Cardiac ventricle fibroblast (primary cell): Measurements from ENCODE around the gene CDHR4. TPM values are rescaled to one million over a fixed set of nuclear protein-coding genes. Genes with fewer than 3 reads are reported as not detected.

Source experiments
- total RNA-seq: library from RNA; depleted of rRNA; stranded (reverse); fragments of >200 nt; gene quantifications from 2 replicates; pipeline ENCODE4 v1.2.3, GENCODE V29; 2015

The CDHR4 gene, protein sequence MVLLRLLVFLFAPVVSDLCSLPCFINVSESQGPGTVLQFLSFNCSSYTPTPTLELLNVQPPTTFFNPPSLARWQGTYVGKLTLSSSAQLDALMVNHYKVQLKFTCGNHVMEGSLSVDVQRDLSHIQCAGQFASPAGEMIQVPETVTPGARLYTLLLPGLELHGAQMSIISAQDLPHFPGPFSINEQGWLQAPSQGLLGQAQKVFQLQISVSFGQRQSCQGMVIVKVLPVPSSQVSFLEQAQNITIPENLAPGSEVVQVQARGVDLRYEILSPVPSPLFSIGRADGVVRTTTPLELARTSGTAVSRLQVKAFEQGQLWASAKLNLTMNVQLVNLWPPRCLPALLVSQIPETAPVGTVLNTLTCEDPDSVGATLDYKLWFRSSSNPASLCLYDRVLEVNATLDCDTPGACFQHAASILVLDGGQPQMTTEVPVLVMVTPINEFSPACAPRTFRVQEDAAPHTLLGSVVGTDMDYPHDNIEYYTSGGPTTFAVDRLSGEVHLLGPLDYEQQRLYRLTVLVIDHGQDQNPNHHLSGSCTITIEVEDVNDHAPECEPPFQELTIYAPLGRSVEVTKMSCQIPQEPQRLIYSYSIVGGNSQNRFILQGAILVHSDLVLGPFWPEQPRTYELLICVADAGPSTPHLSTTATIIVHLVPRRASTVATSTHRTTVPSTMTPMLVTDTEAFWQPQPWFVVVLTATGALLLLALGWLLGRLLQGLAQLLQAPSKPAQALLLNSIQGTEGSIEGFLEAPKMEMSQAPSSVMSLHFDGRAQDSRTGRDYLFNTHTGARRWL
- total RNA-seq = not detected in 2 replicates

DNA sequence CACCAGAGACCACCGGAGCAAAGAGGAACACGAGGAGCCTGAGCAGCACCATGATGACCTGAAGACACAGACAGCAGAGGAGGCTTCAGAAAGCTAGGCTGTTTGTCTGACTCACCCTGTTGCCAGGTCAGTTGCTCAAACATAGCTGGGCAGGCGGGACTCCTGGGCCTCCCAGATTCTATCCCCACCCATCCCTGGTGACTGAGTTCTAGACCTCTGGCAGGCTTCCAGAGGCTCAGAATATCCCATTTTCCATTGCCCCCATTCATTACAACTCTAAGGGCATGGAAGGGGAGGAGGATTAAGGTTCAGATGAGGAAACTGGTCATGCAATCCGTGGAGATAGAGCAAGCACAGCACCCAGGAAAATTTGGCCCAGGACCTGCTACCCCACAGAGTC lies at the start of gene CDHR4:
Gene CDHR4 (minus strand): TSS at position 113 of the 400 bp plus-strand sequence. CDS start 61 bp downstream, at position 52.

DNA sequence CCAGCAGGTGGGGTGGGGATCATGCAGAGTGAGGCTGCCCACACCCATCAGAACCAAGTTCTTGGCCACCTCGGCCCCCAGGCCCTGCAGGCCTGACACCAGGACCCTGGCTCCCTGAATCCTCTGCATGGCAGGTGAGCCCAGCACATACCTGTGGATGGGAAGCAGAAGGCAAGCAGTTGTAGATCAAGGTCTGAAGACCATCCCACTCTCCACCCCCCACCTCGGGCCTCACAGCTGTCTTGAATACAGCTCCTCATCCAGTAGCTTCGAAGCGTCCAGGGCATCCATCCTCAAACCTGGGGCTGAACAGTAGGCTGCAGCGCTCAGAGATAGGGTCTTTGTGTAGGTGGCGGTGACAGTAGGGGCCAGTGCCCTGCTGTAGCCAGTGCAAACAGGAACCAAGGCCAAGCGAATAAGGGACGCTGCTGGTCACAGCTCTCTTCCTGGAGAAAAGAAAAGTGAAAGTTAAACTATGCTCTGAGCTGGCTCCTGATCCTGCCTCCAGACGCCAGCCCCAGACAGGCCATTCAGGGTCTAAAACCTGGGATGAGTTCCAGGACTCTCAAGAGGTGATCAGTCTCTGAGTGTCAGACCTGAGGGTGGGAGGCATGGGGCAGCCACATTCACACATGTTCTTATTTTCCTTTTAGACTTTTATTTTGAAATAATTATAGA lies 14.0 kb upstream of the CDHR4 start, which contains the start of gene UBA7:
Gene UBA7 (minus strand): TSS at position 457 of the 678 bp plus-strand sequence. CDS start 166 bp downstream, at position 291.

DNA sequence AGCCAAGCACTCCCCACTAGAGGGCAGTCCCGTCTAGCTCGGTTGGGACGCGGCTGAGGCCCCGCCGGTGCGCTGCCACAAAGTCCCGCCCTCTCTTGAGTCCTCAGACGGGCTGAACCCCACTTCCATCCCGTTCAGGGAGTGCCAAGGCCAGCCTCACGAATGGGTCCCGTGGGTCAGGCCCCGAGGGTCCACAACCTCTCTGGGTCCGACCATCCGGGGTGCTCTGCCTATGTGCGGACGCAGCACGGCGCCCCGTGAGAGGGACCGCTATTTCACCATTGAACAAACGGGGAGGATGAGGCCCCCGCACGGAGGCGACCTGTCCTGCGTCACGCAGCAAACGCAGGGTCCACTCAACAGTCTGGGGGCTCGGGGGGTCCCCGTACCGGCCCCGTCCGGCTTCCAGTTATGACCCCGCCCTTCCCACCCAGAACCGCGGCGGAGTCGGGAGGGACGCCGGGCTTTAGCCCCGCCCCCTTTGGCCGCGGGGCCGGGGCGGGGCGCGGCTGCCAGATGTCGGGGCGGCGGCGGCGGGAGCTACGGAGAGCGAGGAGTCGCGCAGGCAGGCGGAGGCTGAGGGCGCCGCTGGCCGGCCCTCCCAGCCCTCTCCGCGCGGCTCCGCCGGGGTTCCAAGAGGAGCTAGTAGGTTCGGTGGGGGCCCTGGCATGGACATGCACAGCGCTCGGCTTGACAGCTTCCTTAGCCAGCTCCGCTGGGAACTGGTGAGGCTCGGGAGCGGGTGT lies 3.2 kb upstream of the CDHR4 start, which contains the start of gene INKA1:
Gene INKA1 (plus strand): TSS at position 543 of the 746 bp plus-strand sequence. CDS start 132 bp downstream, at position 675.

DNA sequence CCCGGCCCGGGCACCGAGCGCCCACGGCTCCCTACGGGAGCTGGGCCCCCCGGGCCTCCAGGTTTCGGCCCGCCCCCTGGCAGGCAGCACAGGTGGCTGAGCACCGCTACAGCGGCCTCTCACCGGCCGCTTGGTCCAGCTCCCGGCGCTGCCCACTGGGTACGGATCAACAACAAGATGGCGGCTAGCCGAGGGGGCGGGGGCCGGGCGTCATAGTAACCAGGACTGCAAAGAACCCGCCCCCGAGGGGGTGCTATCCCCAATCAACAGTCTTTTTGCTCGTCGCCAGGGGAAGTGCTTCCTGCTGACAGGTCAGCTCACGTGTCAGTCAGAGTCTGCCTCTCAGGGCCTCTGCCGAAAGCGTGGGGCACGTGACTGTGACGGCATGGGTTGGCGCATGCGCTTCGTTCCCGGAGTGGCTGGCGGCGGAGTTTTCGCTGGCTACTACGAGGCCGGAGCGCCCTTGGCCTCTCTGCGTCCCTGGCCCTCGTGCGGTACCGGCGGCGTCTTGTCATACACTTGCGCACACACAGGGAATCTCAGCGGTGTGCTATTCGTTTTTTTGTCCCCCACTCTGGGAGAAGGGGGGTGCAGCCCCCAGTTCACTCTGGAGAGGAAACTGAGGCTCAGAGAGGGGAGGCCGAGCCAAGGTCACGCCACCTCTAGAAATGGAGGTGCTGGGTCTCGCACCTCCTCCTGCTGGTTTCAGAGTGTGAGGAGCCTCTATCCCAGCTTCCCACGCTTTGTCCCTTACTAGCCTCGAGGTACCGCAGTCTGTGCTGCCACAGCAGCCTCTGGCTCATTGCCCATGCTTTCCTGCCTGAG lies 13.1 kb downstream of the CDHR4 start, which contains the start of gene IP6K1:
Gene IP6K1 (minus strand): TSS at position 186 of the 825 bp plus-strand sequence. CDS start 38,502 bp downstream, outside the sequence.

Other genes starting within 250 kb of the CDHR4 start
- 0.10 and 0.37 TPM in 2 replicates for gene BSN, start 245.4 kb downstream of the CDHR4 start, total RNA-seq
- gene APEH, start 125.5 kb downstream of the CDHR4 start, total RNA-seq = 51.9 and 66.4 TPM in 2 replicates
- gene MST1, start 110.4 kb downstream of the CDHR4 start, total RNA-seq = 1.4 and 3.1 TPM in 2 replicates
- gene RNF123, start 110.3 kb downstream of the CDHR4 start, total RNA-seq = 14.2 and 18.6 TPM in 2 replicates
- gene AMIGO3, start 80.2 kb downstream of the CDHR4 start, total RNA-seq = 0.31 and 0.54 TPM in 2 replicates
- gene GMPPB, start 75.9 kb downstream of the CDHR4 start, total RNA-seq = 18.3 and 23.6 TPM in 2 replicates
- gene IP6K1, start 13.3 kb downstream of the CDHR4 start, total RNA-seq = 41.2 and 42.1 TPM in 2 replicates
- gene INKA1, start 3.4 kb upstream of the CDHR4 start, total RNA-seq = 1.6 and 4.9 TPM in 2 replicates
- gene UBA7, start 14.1 kb upstream of the CDHR4 start, total RNA-seq = 30.3 and 31.1 TPM in 2 replicates
- 1.1 and 7.3 TPM in 2 replicates for gene TRAIP, start 56.7 kb upstream of the CDHR4 start, total RNA-seq
- gene CAMKV, start 70.0 kb upstream of the CDHR4 start, total RNA-seq = not detected in 2 replicates
- 0.34 TPM in 1 of 2 replicates, not detected in the other for gene MST1R, start 104.0 kb upstream of the CDHR4 start, total RNA-seq
- 8.3 and 11.9 TPM in 2 replicates for gene MON1A, start 129.9 kb upstream of the CDHR4 start, total RNA-seq
- 23.6 and 23.7 TPM in 2 replicates for gene RBM6, start 140.3 kb upstream of the CDHR4 start, total RNA-seq